Stimulated activated CD8-positive, alpha-beta memory T cell treated with anti-CD3 and anti-CD28 coated beads, Interleukin-15, amount 100 ng/mL, for 24 hours (primary cell): ENCODE data around the gene CLDN9.

Experiments used
- DNase-seq: peaks from one replicate; pipeline ENCODE4 v3.0.0-alpha.2; 2020; ENCODE audit warnings: low read depth

The CLDN9 gene

GRCh38 chr16:2974319-2975056 lies 38.2 kb upstream of the CLDN9 start:
- no peak for DNase-seq

GRCh38 chr16:2975161-2975795 lies 37.4 kb upstream of the CLDN9 start:
- DNase-seq = no peak

- DNase-seq = no peak
These were observed 36.5 kb upstream of the CLDN9 start for GRCh38 chr16:2976201-2976600.

- DNase-seq = no peak
These were observed 36.0 kb upstream of the CLDN9 start for GRCh38 chr16:2976673-2977072.

GRCh38 chr16:2977440-2977839 lies 35.3 kb upstream of the CLDN9 start:
- DNase-seq = no peak

- DNase-seq = no peak
These were observed 33.0 kb upstream of the CLDN9 start for GRCh38 chr16:2979669-2980226.

GRCh38 chr16:2980227-2981176 lies 32.2 kb upstream of the CLDN9 start, which contains the start of gene PKMYT1:
TSS of gene PKMYT1 (minus strand) at chr16:2980446. CDS start at chr16:2979657, 789 bp downstream.
- peak; percentile 96 for DNase-seq

- no peak for DNase-seq
These were observed 31.4 kb upstream of the CLDN9 start for GRCh38 chr16:2981177-2981898.

GRCh38 chr16:2981899-2982250 lies 30.8 kb upstream of the CLDN9 start:
- DNase-seq = no peak

- DNase-seq = no peak
These were observed 30.3 kb upstream of the CLDN9 start for GRCh38 chr16:2982402-2982801.

- peak; percentile 59 for DNase-seq
These were observed 29.0 kb upstream of the CLDN9 start for GRCh38 chr16:2983706-2984136.

- DNase-seq = no peak
These were observed 27.3 kb upstream of the CLDN9 start for GRCh38 chr16:2985462-2985861.

GRCh38 chr16:2985893-2986355 lies 26.8 kb upstream of the CLDN9 start:
- no peak for DNase-seq

- no peak for DNase-seq
These were observed 26.0 kb upstream of the CLDN9 start for GRCh38 chr16:2986623-2987188.

GRCh38 chr16:2987286-2987685 lies 25.4 kb upstream of the CLDN9 start:
- DNase-seq = no peak

GRCh38 chr16:2987833-2988232 lies 24.9 kb upstream of the CLDN9 start:
- no peak for DNase-seq

GRCh38 chr16:2988590-2989099 lies 24.1 kb upstream of the CLDN9 start:
- DNase-seq = no peak

GRCh38 chr16:2990891-2991290 lies 21.8 kb upstream of the CLDN9 start:
- no peak for DNase-seq

GRCh38 chr16:2991566-2992261 lies 21.0 kb upstream of the CLDN9 start:
- DNase-seq = no peak

- DNase-seq = no peak
These were observed 20.2 kb upstream of the CLDN9 start for GRCh38 chr16:2992383-2993081.
